Neural progenitor cell (in vitro differentiated cells): ENCODE measurements around the gene ALDH5A1.

Experiments
- CTCF ChIP-seq: fragments of 200-600 bp; sonication (generic); IDR thresholded peaks from 2 replicates; pipeline ENCODE4 v1.5.1; 2017; ENCODE audit warnings: antibody characterized with exemption, mild to moderate bottlenecking
- EZH2 ChIP-seq: fragments of 200-600 bp; sonication (generic); IDR thresholded peaks from 2 replicates; pipeline ENCODE4 v1.6.1; 2017; ENCODE audit warnings: antibody characterized with exemption, mild to moderate bottlenecking, moderate library complexity

- no peak for TF ChIP-seq CTCF
- no peak for TF ChIP-seq EZH2
Observed at GRCh38 chr6:24517659-24518543, 23.1 kb downstream of the ALDH5A1 start.
